Measurements from ENCODE around the gene KIF21A. TPM values are rescaled to one million over a fixed set of nuclear protein-coding genes. Genes with fewer than 3 reads are reported as not detected.

KIF21A gene
- total RNA-seq, 1 donor from 2014 or later: 12.2 TPM

GRCh38 chr12:39419471-39419870 lies 23.4 kb downstream of the KIF21A start:
- Histone ChIP-seq H3K36me3 (no peaks in the 10 kb centered on the region), H3K27ac (no peak overlapping the region), H3K27me3 (no peaks in the 10 kb centered on the region), H3K9me3 (no peaks in the 10 kb centered on the region), H3K4me3 (no peak overlapping the region), H3K4me1 (no peaks in the 10 kb centered on the region)
- intact Hi-C loops (cut with DNase I): no loop called here
- no peak for DNase-seq
- no peak for TF ChIP-seq CTCF (IDR thresholded peaks at IDR 0.05)
- no peak for ATAC-seq

DNA sequence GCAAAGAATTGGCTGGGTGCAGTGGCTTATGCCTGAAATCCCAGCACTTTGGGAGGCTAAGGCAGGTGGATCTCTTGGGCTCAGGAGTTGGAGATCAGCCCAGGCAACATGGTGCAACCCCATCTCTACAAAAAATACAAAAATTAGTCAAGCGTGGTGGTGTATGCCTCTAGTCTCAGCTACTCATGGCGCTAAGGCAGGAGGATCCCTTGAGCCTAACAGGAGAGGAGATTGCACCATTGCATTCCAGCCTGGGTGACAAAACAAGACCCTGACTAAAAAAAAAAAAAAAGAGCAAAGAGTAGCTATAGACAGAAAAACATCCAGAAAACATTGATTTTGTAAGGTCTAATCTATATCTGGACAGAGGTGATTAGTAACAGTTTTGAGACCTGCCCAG lies 25.0 kb downstream of the KIF21A start:
- DNase-seq (no peak), ATAC-seq (no peak)
- H3K27me3 ChIP-seq: no peaks in the 10 kb centered on the region
- H3K27ac ChIP-seq: no peak overlapping the region
- H3K4me1 ChIP-seq: no peaks in the 10 kb centered on the region
- H3K36me3 ChIP-seq: no peaks in the 10 kb centered on the region
- no peak for TF ChIP-seq CTCF (IDR thresholded peaks at IDR 0.05)
- H3K9me3 ChIP-seq: no peaks in the 10 kb centered on the region
- intact Hi-C loops (cut with DNase I): no loop called here
- no peak overlapping the region for H3K4me3 ChIP-seq

GRCh38 chr12:39413836-39414771 lies 28.8 kb downstream of the KIF21A start:
- no peak for ATAC-seq
- H3K27me3 ChIP-seq: no peaks in the 10 kb centered on the region
- H3K4me3 ChIP-seq: no peak overlapping the region
- H3K27ac ChIP-seq: no peak overlapping the region
- intact Hi-C loops (cut with DNase I): no loop called here
- TF ChIP-seq CTCF (IDR thresholded peaks at IDR 0.05): no peak
- DNase-seq: no peak
- H3K4me1 ChIP-seq: no peaks in the 10 kb centered on the region
- H3K36me3 ChIP-seq: no peaks in the 10 kb centered on the region
- H3K9me3 ChIP-seq: no peaks in the 10 kb centered on the region

- no peaks in the 10 kb centered on the region for H3K27me3 ChIP-seq
- H3K36me3 ChIP-seq: no peaks in the 10 kb centered on the region
- H3K4me3 ChIP-seq: no peak overlapping the region
- TF ChIP-seq CTCF (IDR thresholded peaks at IDR 0.05): no peak
- no peaks in the 10 kb centered on the region for H3K9me3 ChIP-seq
- H3K27ac ChIP-seq: no peak overlapping the region
- intact Hi-C loops (cut with DNase I): no loop called here
- ATAC-seq: no peak
- no peaks in the 10 kb centered on the region for H3K4me1 ChIP-seq
- DNase-seq: no peak
Measured at GRCh38 chr12:39412210-39412609, 30.7 kb downstream of the KIF21A start.

- H3K27ac ChIP-seq: no peak overlapping the region
- H3K36me3 ChIP-seq: no peaks in the 10 kb centered on the region
- no peak for ATAC-seq
- no peak for TF ChIP-seq CTCF (IDR thresholded peaks at IDR 0.05)
- intact Hi-C loops (cut with DNase I): no loop called here
- H3K4me1 ChIP-seq: no peaks in the 10 kb centered on the region
- no peak overlapping the region for H3K4me3 ChIP-seq
- H3K27me3 ChIP-seq: no peaks in the 10 kb centered on the region
- H3K9me3 ChIP-seq: no peaks in the 10 kb centered on the region
- DNase-seq: no peak
Measured at GRCh38 chr12:39406262-39406661, 36.7 kb downstream of the KIF21A start.

Data from upper lobe of right lung (tissue), 1 donor.